Measurements from ENCODE around the gene CACNA2D3.
"Not testable (repeated sequence)": the region's sequence is repeated elsewhere in the genome, so short reads cannot be mapped to it uniquely, and the experiment has no call there.

Gene CACNA2D3

DNA sequence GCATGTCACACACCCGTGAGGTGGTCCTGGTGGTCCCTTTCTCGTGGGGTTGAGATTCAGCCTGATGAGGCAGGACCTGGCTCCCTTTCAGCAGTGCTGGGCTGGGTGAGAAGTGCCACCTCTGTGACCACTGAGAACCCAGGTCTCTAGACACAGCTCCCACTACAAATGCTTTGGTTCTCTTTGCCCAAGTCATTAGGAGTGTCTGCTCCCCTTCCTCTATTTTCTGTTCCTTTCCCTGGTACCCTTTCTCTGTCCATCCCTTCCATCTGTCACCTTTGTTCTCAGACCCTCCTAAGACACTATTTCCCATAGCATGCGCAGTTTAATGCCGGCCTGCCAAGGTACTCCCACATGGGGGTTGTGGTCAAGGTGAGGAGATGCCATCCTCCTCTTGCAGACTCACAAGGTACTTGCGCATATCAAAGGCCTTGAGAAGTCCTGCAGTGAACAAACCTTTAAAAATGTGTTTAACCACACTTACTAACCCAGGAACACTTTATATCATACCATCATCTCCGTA lies 507.8 kb downstream of the CACNA2D3 start:
- H3K36me3 ChIP-seq (ENCODE audit: control insufficient read depth, insufficient read depth, low read length) = no peaks in the 10 kb centered on the region
- no peak overlapping the region for H3K27ac ChIP-seq (ENCODE audit: low read depth, low read length, severe bottlenecking)
- WGBS, 2 experiments (ENCODE audit: insufficient coverage in 2 of 2) = 67 to 83% methylated on average over 2 to 6 of the region's 6 CpGs
- H3K4me1 ChIP-seq (ENCODE audit: control insufficient read depth, insufficient read depth, low read length, poor library complexity, severe bottlenecking) = no peaks in the 10 kb centered on the region
- H3K4me3 ChIP-seq (ENCODE audit: extremely low read depth, insufficient read depth, low read length, poor library complexity, severe bottlenecking) = no peak overlapping the region
- H3K9me3 ChIP-seq (ENCODE audit: control insufficient read depth, low read length) = no peaks in the 10 kb centered on the region

DNA sequence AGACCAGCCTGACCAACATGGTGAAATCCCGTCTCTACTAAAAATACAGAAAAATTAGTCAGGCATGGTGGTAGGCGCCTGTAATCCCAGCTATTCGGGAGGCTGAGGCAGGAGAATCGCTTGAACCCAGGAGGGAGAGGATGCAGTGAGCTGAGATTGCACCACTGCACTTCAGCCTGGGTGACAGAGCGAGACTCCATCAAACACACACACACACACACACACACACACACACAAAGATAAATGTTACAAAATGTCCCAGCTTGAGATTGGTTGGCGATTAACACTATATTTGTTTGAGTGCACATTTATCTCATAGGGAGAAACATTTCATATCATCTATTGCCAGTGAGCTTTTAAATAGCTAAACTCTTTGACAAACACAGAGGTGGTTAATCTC lies 508.6 kb downstream of the CACNA2D3 start:
- 84% methylated on average over 3 of the region's 6 CpGs; no CpG with 5 or more reads in 1 of the 2 experiments for WGBS, 2 experiments (ENCODE audit: insufficient coverage in 2 of 2)
- not testable (repeated sequence) for H3K36me3 ChIP-seq (ENCODE audit: control insufficient read depth, insufficient read depth, low read length); H3K9me3 ChIP-seq (ENCODE audit: control insufficient read depth, low read length); H3K27ac ChIP-seq (ENCODE audit: low read depth, low read length, severe bottlenecking); H3K4me3 ChIP-seq (ENCODE audit: extremely low read depth, insufficient read depth, low read length, poor library complexity, severe bottlenecking); H3K4me1 ChIP-seq (ENCODE audit: control insufficient read depth, insufficient read depth, low read length, poor library complexity, severe bottlenecking)

DNA sequence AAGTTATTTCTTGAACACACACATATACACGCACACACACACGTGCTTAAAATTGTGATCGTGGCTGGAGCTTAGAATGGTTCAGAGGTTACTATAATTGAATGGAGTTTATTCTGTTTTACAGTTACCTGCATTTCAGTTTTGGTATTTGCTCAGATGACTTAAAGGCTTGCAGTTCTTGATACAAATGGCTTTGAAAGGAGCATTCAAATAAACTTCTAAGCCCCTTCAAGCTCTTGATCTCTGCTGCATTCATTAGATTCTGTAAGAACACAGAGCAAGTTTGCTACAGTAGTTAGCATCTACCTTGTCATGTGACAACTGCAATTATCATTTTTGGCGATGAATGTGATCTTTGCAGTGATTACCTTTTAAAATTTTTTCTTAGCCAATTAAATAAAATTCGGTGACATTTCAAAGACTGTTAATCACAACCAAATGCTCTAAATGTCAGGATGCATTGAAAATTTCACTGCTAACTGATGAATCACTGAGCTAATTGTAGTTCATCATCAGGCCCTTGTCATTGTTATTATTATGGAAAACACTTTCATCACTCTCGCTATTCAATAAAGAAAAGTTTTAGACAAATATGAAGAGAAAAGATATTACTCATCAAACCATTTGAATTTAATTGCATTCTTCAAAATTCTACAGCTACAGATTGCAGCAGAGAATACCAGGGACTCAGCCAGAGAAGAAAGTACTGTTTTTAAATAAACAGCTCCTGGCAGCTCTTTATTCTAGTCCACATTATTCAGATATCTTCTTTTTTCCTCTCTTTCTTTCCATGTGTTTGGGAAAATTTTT lies 509.4 kb downstream of the CACNA2D3 start:
- 91% methylated on average over 1 of the region's 6 CpGs; no CpG with 5 or more reads in 1 of the 2 experiments for WGBS, 2 experiments (ENCODE audit: insufficient coverage in 2 of 2)
- Histone ChIP-seq H3K9me3 (ENCODE audit: control insufficient read depth, low read length) (no peaks in the 10 kb centered on the region), H3K4me3 (ENCODE audit: extremely low read depth, insufficient read depth, low read length, poor library complexity, severe bottlenecking) (no peak overlapping the region), H3K27ac (ENCODE audit: low read depth, low read length, severe bottlenecking) (no peak overlapping the region), H3K4me1 (ENCODE audit: control insufficient read depth, insufficient read depth, low read length, poor library complexity, severe bottlenecking) (no peaks in the 10 kb centered on the region), H3K36me3 (ENCODE audit: control insufficient read depth, insufficient read depth, low read length) (no peaks in the 10 kb centered on the region)

DNA sequence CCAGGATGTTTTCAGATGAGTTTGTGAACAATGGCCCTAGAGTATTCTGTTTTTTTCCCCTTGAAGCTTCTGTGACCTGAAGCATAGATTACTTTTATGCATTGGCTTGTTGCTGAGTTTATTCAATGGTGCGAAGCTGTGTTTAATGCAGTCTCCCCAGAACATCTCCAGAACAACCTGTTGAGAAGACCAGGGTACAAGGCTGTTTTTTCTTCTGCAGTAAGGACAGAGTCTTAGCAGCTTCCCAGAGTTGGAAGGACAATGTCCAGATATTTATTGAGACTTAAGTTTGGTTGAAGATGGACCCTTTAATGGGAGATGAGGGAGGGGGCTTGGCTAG lies 509.9 kb downstream of the CACNA2D3 start:
- H3K27ac ChIP-seq (ENCODE audit: low read depth, low read length, severe bottlenecking) = no peak overlapping the region
- WGBS, 2 experiments (ENCODE audit: insufficient coverage in 2 of 2) = no CpG with 5 or more reads among the region's 1 CpG
- H3K9me3 ChIP-seq (ENCODE audit: control insufficient read depth, low read length) = no peaks in the 10 kb centered on the region
- no peaks in the 10 kb centered on the region for H3K36me3 ChIP-seq (ENCODE audit: control insufficient read depth, insufficient read depth, low read length)
- no peak overlapping the region for H3K4me3 ChIP-seq (ENCODE audit: extremely low read depth, insufficient read depth, low read length, poor library complexity, severe bottlenecking)
- no peaks in the 10 kb centered on the region for H3K4me1 ChIP-seq (ENCODE audit: control insufficient read depth, insufficient read depth, low read length, poor library complexity, severe bottlenecking)

DNA sequence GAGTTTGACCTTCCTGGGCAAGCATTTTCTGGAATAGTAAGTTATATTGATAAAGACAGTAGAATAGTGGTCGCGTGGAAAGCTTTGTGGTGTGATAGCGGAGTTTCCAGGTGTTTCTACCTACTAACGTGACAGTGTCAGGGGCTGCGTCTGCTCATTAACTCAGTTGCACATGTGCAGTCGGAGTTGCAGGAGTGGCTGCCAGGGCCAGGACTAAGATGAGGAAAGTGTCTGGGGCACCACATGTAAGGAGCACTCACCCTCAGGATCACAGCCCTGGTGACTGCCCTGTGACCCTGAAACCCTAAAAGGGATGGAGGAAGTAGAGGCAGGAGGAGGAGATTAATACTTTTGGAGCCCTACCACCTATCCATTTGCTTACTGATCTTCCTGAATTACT lies 510.5 kb downstream of the CACNA2D3 start:
- 93 to 94% methylated on average over 6 of the region's 6 CpGs for WGBS, 2 experiments (ENCODE audit: insufficient coverage in 2 of 2)
- no peaks in the 10 kb centered on the region for H3K4me1 ChIP-seq (ENCODE audit: control insufficient read depth, insufficient read depth, low read length, poor library complexity, severe bottlenecking)
- H3K4me3 ChIP-seq (ENCODE audit: extremely low read depth, insufficient read depth, low read length, poor library complexity, severe bottlenecking) = no peak overlapping the region
- no peak overlapping the region for H3K27ac ChIP-seq (ENCODE audit: low read depth, low read length, severe bottlenecking)
- H3K9me3 ChIP-seq (ENCODE audit: control insufficient read depth, low read length) = no peaks in the 10 kb centered on the region
- H3K36me3 ChIP-seq (ENCODE audit: control insufficient read depth, insufficient read depth, low read length) = no peaks in the 10 kb centered on the region

DNA sequence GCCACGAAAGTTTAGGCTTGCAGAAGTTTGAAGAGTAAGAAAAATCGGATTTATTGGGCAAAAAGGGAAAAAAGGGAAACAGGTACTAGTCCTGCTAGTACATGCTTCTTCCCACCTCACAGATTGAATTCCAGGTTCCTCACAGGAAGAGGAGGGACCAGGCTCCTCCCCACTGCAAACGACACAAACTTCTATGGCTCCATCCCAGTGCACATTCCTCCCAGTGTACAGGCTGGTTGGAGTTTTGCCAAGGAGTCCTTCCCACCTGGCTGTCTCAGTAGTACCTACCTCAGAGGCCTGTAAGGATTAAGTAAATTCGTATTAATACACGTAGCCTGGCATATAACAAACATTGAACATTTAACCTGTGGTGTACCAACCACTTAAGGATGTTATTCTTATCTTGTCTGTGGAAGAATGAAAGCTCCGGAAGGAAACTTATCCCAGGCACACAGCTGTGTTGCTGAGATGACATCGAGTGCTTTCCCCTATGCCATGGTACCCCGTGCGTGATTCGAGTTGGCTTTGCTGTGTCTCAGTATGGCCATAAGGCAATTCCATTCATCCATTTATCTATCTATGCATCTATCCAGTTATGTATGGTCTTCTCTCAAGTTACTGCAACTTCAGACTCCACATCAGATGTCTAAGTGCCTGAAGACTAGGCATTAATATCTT lies 511.2 kb downstream of the CACNA2D3 start:
- no peaks in the 10 kb centered on the region for H3K4me1 ChIP-seq (ENCODE audit: control insufficient read depth, insufficient read depth, low read length, poor library complexity, severe bottlenecking)
- no peaks in the 10 kb centered on the region for H3K36me3 ChIP-seq (ENCODE audit: control insufficient read depth, insufficient read depth, low read length)
- no peak overlapping the region for H3K4me3 ChIP-seq (ENCODE audit: extremely low read depth, insufficient read depth, low read length, poor library complexity, severe bottlenecking)
- 89 to 93% methylated on average over 5 to 7 of the region's 10 CpGs for WGBS, 2 experiments (ENCODE audit: insufficient coverage in 2 of 2)
- no peaks in the 10 kb centered on the region for H3K9me3 ChIP-seq (ENCODE audit: control insufficient read depth, low read length)
- no peak overlapping the region for H3K27ac ChIP-seq (ENCODE audit: low read depth, low read length, severe bottlenecking)

DNA sequence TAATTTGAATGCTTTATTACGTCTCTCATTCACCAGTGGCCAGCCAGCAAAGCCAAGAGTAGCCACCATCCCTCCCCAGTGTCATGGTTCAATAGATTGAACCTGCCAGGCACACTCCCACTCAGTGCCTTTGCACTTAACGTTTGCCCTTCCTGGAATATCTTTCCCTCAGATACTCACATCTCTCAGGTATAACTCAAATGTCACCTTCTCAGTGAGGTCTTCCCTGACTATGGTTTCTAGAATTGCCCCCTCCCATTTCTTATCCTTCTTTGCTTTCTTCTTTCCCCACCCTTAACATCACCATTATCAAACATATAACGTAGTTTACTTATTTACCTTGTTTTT lies 511.7 kb downstream of the CACNA2D3 start:
- H3K36me3 ChIP-seq (ENCODE audit: control insufficient read depth, insufficient read depth, low read length) = no peaks in the 10 kb centered on the region
- no peak overlapping the region for H3K27ac ChIP-seq (ENCODE audit: low read depth, low read length, severe bottlenecking)
- no peak overlapping the region for H3K4me3 ChIP-seq (ENCODE audit: extremely low read depth, insufficient read depth, low read length, poor library complexity, severe bottlenecking)
- no peaks in the 10 kb centered on the region for H3K4me1 ChIP-seq (ENCODE audit: control insufficient read depth, insufficient read depth, low read length, poor library complexity, severe bottlenecking)
- H3K9me3 ChIP-seq (ENCODE audit: control insufficient read depth, low read length) = no peaks in the 10 kb centered on the region
- 84 to 90% methylated on average over 2 of the region's 3 CpGs for WGBS, 2 experiments (ENCODE audit: insufficient coverage in 2 of 2)

DNA sequence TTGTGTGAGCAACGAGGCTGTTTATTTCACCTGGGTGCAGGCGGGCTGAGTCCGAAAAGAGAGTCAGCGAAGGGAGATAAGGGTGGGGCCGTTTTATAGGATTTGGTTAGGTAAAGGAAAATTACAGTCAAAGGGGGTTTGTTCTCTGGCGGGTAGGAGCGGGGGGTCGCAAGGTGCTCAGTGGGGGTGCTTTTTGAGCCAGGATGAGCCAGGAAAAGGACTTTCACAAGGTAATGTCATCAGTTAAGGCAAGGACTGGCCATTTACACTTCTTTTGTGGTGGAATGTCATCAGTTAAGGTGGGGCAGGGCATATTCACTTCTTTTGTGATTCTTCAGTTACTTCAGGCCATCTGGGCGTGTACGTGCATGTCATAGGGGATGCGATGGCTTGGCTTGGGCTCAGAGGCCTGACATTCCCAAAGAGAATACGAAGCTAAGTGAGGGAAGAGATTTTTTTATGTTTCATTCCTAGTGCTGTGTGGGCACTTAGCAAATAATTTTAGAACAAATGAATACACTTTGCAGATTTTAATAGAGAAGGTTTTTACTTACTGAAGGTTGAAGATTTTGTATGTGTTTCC lies 517.5 kb downstream of the CACNA2D3 start:
- not testable (repeated sequence) for H3K27ac ChIP-seq (ENCODE audit: low read depth, low read length, severe bottlenecking); H3K4me3 ChIP-seq (ENCODE audit: extremely low read depth, insufficient read depth, low read length, poor library complexity, severe bottlenecking); H3K4me1 ChIP-seq (ENCODE audit: control insufficient read depth, insufficient read depth, low read length, poor library complexity, severe bottlenecking)

DNA sequence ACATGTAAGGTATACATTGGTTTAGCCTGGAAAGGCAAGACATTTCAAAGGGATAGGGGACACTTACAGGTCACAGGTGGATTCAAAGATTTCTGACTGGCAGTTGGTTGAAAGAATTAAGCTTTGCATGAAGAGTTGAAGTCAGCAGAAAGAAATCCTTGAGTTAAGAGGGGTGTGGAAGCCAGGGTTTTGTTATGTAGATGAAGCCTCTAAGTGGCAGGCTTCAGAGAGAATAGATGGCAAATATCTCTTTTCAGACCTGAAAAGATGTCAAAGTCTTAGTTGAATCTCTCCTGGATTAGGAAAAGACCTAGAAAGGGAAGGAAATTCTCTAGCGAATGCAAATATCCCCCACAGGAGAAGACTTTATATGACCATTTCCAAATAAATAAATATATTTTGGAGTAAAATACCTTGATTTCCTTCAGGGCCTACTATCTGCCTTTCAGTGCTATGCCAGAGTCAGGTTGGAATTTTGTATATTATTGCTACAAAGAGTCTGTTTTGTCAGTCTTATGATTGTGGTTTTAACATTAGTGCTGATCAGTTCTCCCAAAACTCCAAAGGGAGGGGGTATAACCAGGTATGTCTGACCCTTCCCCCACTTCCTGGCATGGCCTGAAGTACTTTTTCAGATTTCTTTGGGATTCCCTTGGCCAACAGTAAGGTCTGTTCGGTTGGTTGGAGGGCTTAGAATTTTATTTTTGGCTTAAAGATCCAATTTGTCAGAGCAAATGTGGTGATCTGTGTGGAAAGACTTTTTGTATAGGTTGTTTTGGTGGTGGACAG lies 519.1 kb downstream of the CACNA2D3 start:
- WGBS, 2 experiments (ENCODE audit: insufficient coverage in 2 of 2) = 17% methylated on average over 1 of the region's 2 CpGs; no CpG with 5 or more reads in 1 of the 2 experiments
- Histone ChIP-seq H3K4me1 (ENCODE audit: control insufficient read depth, insufficient read depth, low read length, poor library complexity, severe bottlenecking) (no peaks in the 10 kb centered on the region), H3K4me3 (ENCODE audit: extremely low read depth, insufficient read depth, low read length, poor library complexity, severe bottlenecking) (no peak overlapping the region), H3K9me3 (ENCODE audit: control insufficient read depth, low read length) (no peaks in the 10 kb centered on the region), H3K36me3 (ENCODE audit: control insufficient read depth, insufficient read depth, low read length) (no peaks in the 10 kb centered on the region), H3K27ac (ENCODE audit: low read depth, low read length, severe bottlenecking) (no peak overlapping the region)

More for the DNA sequence above, 517.5 kb downstream of the CACNA2D3 start:
- WGBS, 2 experiments (ENCODE audit: insufficient coverage in 2 of 2) = 25% methylated on average over 3 of the region's 12 CpGs; no CpG with 5 or more reads in 1 of the 2 experiments
- H3K9me3 ChIP-seq (ENCODE audit: control insufficient read depth, low read length); H3K36me3 ChIP-seq (ENCODE audit: control insufficient read depth, insufficient read depth, low read length): not testable (repeated sequence)

DNA sequence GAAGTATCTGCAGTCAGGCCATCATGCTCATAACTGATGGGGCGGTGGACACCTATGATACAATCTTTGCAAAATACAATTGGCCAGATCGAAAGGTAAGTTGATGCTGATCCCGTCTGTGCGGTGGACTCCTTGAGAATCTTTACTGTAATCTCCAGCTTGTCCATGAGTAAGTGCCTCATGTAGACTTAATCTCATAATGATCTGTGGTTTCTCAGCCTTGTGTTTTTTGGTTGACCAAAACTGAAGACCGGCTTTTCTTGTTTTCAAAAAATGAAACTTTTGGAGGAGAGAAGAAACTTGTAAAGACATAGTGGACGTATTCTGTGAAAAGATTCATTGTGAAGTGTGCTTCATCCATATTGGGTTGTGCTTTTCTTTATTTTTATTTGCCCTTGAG lies 519.8 kb downstream of the CACNA2D3 start:
- Histone ChIP-seq H3K4me1 (ENCODE audit: control insufficient read depth, insufficient read depth, low read length, poor library complexity, severe bottlenecking) (no peaks in the 10 kb centered on the region), H3K9me3 (ENCODE audit: control insufficient read depth, low read length) (no peaks in the 10 kb centered on the region), H3K27ac (ENCODE audit: low read depth, low read length, severe bottlenecking) (no peak overlapping the region), H3K36me3 (ENCODE audit: control insufficient read depth, insufficient read depth, low read length) (no peaks in the 10 kb centered on the region), H3K4me3 (ENCODE audit: extremely low read depth, insufficient read depth, low read length, poor library complexity, severe bottlenecking) (no peak overlapping the region)
- WGBS, 2 experiments (ENCODE audit: insufficient coverage in 2 of 2) = 83 to 95% methylated on average over 6 of the region's 6 CpGs

All from mesodermal cell (in vitro differentiated cells).